Panc1 (cell line): ENCODE results near the gene NDNF. TPM values are rescaled to one million over a fixed set of nuclear protein-coding genes. Genes with fewer than 3 reads are reported as not detected.

Source experiments
- ATAC-seq: fragments of 200-7000 bp; cut with Tn5 transposase; 2 replicates; pipeline ENCODE4 v1.9.1; 2020; ENCODE audit warnings: mild to moderate bottlenecking, moderate library complexity
- BruUV-seq: library from RNA; stranded (reverse); fragments of 400-500 nt; replicated peaks from 2 replicates; lab custom pipeline; 2021; lab: Mats Ljungman, UMichigan
- CTCF ChIA-PET: fragments of 300-600 bp; sonication (Branson Sonifier 250); formaldehyde crosslinking; loops from one replicate; lab custom pipeline; 2022; ENCODE audit warnings: antibody characterized with exemption; lab: Charles Lee
- POLR2A ChIA-PET: fragments of 300-600 bp; sonication (Branson Sonifier 250); formaldehyde crosslinking; loops from one replicate; lab custom pipeline; 2022; ENCODE audit warnings: antibody characterized with exemption; lab: Charles Lee
- DNase-seq: peaks from one replicate; pipeline ENCODE4 v3.0.0-alpha.2; 2010; ENCODE audit warnings: low read depth, low spot score
- H3K27ac ChIP-seq: 2 replicates; pipeline ENCODE4 v1.5.1; 2011; ENCODE audit warnings: mild to moderate bottlenecking, low read length, inconsistent platforms
- H3K27me3 ChIP-seq: fragments of 200-500 bp; sonication (Bioruptor generic); 2 replicates; pipeline ENCODE4 v1.6.0; 2014; ENCODE audit warnings: low read length, inconsistent platforms; ENCODE audit not compliant: control insufficient read depth, insufficient read depth
- H3K36me3 ChIP-seq: fragments of 200-500 bp; sonication (Bioruptor generic); 2 replicates; pipeline ENCODE4 v1.5.1; 2014; ENCODE audit warnings: inconsistent platforms, mild to moderate bottlenecking, low read length, moderate library complexity; ENCODE audit not compliant: control insufficient read depth, insufficient read depth
- H3K4me1 ChIP-seq: 2 replicates; pipeline ENCODE4 v1.5.1; 2011; ENCODE audit warnings: inconsistent platforms, mild to moderate bottlenecking, low read length, moderate library complexity; ENCODE audit not compliant: control insufficient read depth, insufficient read depth
- H3K4me3 ChIP-seq, 2 experiments: 2 replicates each; pipeline ENCODE4 v1.5.1; 2011 to 2012; ENCODE audit warnings: low read depth in 2 of 2, low read length in 2 of 2, mild to moderate bottlenecking in 2 of 2, inconsistent platforms in 1 of 2, moderate library complexity in 1 of 2
- H3K9me3 ChIP-seq: fragments of 200-500 bp; sonication (Bioruptor generic); 2 replicates; pipeline ENCODE4 v1.5.1; 2014; ENCODE audit warnings: low read depth, mild to moderate bottlenecking, inconsistent platforms, low read length, moderate library complexity; ENCODE audit not compliant: control insufficient read depth, insufficient read depth
- POLR2AphosphoS5 ChIP-seq: IDR thresholded peaks from 2 replicates; pipeline ENCODE4 v1.6.1; 2012; ENCODE audit warnings: mild to moderate bottlenecking, low read depth, low read length, moderate library complexity
- SIN3A ChIP-seq: IDR thresholded peaks from 2 replicates; pipeline ENCODE4 v1.6.1; 2012; ENCODE audit warnings: low read depth, mild to moderate bottlenecking, low read length, moderate library complexity, borderline replicate concordance; ENCODE audit not compliant: insufficient read depth
- TCF7L2 ChIP-seq: IDR thresholded peaks from 2 replicates; pipeline ENCODE4 v1.6.1; 2011; ENCODE audit warnings: mild to moderate bottlenecking, low read depth, low read length, inconsistent platforms
- in situ Hi-C: cut with HindIII; loops from 2 replicates; pipeline ENCODE4 v1.10.0; 2016; ENCODE audit warnings: low sequenced_read_pairs, low pct_unique_long_range_greater_than_20kb
- intact Hi-C: fragments of 100-400 bp; cut with micrococcal nuclease; formaldehyde crosslinking; loops from one replicate; pipeline ENCODE4 v1.10.0; 2022; ENCODE audit not compliant: unreplicated experiment
- total RNA-seq: library from RNA; stranded (reverse); gene quantifications from one replicate; pipeline ENCODE4 v1.2.1, GENCODE V29; 2021; ENCODE audit not compliant: unreplicated experiment
- TF ChIP-seq, protein P1 (sequence below), 2 experiments: IDR thresholded peaks; 2 replicates each; pipeline ENCODE4 v1.6.1; 2011 to 2012; ENCODE audit warnings: low read depth in 2 of 2, control low read depth in 1 of 2, low read length in 1 of 2, mild to moderate bottlenecking in 1 of 2, moderate library complexity in 1 of 2; ENCODE audit not compliant: insufficient read depth in 1 of 2
- TF ChIP-seq, protein P2 (sequence below): fragments of 450-650 bp; IDR thresholded peaks from 2 replicates; pipeline ENCODE4 v1.5.1; 2017; ENCODE audit warnings: mild to moderate bottlenecking

The NDNF gene
- total RNA-seq, 1 experiment from 2014 or later: 0.10 TPM

DNA sequence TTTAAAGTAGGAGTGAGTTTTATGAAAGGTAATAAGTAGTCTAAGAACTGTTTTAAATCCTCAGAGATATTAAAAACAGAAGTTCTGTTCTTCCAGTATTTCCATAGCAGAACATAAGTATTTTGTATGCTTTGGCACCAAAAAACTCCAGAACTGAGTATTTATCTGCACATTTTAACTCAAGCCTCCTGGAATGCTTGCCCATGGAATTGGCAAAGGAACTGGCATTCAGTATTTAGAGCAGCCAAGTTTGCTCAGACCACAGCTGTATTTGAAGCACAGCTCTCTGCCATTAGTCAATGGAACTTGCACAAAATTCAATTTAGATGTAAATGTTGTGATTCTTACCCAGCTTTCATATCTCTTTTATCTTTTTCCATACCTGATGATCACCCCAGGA is 42.2 kb downstream of the NDNF start:
- ATAC-seq (no peak), DNase-seq (no peak)
- intact Hi-C loops: no loop called here
- Histone ChIP-seq H3K27ac (no peak overlapping the region), H3K4me3 (no peak overlapping the region), H3K4me1 (no peaks in the 10 kb centered on the region), H3K9me3 (no peaks in the 10 kb centered on the region), H3K27me3 (no peaks in the 10 kb centered on the region), H3K36me3 (no peaks in the 10 kb centered on the region)
- TF ChIP-seq TCF7L2 (no peak), POLR2AphosphoS5 (no peak), SIN3A (no peak)
- TF ChIP-seq, protein P1, sequence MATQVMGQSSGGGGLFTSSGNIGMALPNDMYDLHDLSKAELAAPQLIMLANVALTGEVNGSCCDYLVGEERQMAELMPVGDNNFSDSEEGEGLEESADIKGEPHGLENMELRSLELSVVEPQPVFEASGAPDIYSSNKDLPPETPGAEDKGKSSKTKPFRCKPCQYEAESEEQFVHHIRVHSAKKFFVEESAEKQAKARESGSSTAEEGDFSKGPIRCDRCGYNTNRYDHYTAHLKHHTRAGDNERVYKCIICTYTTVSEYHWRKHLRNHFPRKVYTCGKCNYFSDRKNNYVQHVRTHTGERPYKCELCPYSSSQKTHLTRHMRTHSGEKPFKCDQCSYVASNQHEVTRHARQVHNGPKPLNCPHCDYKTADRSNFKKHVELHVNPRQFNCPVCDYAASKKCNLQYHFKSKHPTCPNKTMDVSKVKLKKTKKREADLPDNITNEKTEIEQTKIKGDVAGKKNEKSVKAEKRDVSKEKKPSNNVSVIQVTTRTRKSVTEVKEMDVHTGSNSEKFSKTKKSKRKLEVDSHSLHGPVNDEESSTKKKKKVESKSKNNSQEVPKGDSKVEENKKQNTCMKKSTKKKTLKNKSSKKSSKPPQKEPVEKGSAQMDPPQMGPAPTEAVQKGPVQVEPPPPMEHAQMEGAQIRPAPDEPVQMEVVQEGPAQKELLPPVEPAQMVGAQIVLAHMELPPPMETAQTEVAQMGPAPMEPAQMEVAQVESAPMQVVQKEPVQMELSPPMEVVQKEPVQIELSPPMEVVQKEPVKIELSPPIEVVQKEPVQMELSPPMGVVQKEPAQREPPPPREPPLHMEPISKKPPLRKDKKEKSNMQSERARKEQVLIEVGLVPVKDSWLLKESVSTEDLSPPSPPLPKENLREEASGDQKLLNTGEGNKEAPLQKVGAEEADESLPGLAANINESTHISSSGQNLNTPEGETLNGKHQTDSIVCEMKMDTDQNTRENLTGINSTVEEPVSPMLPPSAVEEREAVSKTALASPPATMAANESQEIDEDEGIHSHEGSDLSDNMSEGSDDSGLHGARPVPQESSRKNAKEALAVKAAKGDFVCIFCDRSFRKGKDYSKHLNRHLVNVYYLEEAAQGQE (IDR thresholded peaks at IDR 0.05; ENCODE audit: insufficient read depth in 1 of 2, low read depth in 2 of 2, low read length in 1 of 2): no peak
- TF ChIP-seq, protein P2, sequence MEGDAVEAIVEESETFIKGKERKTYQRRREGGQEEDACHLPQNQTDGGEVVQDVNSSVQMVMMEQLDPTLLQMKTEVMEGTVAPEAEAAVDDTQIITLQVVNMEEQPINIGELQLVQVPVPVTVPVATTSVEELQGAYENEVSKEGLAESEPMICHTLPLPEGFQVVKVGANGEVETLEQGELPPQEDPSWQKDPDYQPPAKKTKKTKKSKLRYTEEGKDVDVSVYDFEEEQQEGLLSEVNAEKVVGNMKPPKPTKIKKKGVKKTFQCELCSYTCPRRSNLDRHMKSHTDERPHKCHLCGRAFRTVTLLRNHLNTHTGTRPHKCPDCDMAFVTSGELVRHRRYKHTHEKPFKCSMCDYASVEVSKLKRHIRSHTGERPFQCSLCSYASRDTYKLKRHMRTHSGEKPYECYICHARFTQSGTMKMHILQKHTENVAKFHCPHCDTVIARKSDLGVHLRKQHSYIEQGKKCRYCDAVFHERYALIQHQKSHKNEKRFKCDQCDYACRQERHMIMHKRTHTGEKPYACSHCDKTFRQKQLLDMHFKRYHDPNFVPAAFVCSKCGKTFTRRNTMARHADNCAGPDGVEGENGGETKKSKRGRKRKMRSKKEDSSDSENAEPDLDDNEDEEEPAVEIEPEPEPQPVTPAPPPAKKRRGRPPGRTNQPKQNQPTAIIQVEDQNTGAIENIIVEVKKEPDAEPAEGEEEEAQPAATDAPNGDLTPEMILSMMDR: no peak
- CTCF ChIA-PET: no interaction called here
- in situ Hi-C loops: no loop called here
- no TSS peak for BruUV-seq
- POLR2A ChIA-PET: no interaction called here

DNA sequence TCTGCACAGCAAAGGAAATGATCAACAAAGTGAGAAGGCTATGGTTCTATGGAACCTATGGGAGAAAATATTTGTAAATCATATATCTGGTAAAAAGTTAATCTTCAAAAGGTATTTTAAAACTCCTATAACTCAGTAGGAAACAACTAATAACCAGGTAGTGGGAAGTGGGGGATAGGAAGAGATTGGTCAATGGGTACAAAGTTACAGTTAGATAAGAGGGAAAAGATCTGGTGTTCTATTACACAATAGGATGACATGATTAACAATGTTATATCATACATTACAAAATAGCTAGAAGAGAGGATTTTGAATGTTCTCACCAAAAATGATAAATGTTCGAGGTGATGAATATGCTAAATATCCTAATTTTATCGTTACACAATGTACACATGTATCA is 46.3 kb downstream of the NDNF start:
- Histone ChIP-seq H3K27ac (no peak overlapping the region), H3K4me3 (no peak overlapping the region), H3K4me1 (no peaks in the 10 kb centered on the region), H3K9me3 (no peaks in the 10 kb centered on the region), H3K27me3 (no peaks in the 10 kb centered on the region), H3K36me3 (no peaks in the 10 kb centered on the region)
- BruUV-seq: no TSS peak
- DNase-seq: no peak
- in situ Hi-C loops (no loop called here), intact Hi-C loops (no loop called here)
- POLR2A ChIA-PET: no interaction called here
- TF ChIP-seq POLR2AphosphoS5 (no peak), SIN3A (no peak)
- TF ChIP-seq, protein P2: no peak
- TF ChIP-seq, protein P1 (IDR thresholded peaks at IDR 0.05; ENCODE audit: insufficient read depth in 1 of 2, low read depth in 2 of 2, low read length in 1 of 2): no peak
- no peak for ATAC-seq
- CTCF ChIA-PET: no interaction called here
